ENCODE measurements around the gene FCRLA. TPM values are rescaled to one million over a fixed set of nuclear protein-coding genes. Genes with fewer than 3 reads are reported as not detected.

Gene FCRLA
- polyA plus RNA-seq, 1 experiment = 0.12 TPM

DNA sequence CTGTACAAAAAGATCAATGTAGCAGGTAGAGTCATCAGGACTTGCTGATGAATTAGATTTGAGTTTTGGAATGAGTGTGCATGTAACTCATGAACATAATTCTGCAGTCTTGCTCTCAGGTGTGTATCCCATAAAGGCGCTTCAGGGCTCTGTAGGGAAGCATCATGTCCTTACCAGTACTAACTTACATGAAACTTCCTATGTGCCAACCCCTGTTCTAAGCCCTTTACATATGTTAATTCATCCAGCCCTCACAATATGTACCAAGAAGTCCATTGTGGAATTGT, 12.2 kb downstream of the FCRLA start:
- Histone ChIP-seq H3K27me3 (ENCODE audit: control insufficient read depth, insufficient read depth, low read length) (no peaks in the 10 kb centered on the region), H3K4me3 (ENCODE audit: low read depth, low read length) (no peak overlapping the region), H3K27ac (ENCODE audit: low read depth, low read length) (no peak overlapping the region), H3K9me3 (ENCODE audit: control insufficient read depth, insufficient read depth, low read length) (no peaks in the 10 kb centered on the region)
- ChIA-PET POLR2A (no interaction called here), CTCF (no interaction called here)
- no peak for DNase-seq (ENCODE audit: low read depth, low spot score)
- TF ChIP-seq, protein P1, sequence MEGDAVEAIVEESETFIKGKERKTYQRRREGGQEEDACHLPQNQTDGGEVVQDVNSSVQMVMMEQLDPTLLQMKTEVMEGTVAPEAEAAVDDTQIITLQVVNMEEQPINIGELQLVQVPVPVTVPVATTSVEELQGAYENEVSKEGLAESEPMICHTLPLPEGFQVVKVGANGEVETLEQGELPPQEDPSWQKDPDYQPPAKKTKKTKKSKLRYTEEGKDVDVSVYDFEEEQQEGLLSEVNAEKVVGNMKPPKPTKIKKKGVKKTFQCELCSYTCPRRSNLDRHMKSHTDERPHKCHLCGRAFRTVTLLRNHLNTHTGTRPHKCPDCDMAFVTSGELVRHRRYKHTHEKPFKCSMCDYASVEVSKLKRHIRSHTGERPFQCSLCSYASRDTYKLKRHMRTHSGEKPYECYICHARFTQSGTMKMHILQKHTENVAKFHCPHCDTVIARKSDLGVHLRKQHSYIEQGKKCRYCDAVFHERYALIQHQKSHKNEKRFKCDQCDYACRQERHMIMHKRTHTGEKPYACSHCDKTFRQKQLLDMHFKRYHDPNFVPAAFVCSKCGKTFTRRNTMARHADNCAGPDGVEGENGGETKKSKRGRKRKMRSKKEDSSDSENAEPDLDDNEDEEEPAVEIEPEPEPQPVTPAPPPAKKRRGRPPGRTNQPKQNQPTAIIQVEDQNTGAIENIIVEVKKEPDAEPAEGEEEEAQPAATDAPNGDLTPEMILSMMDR (IDR thresholded peaks at IDR 0.05; ENCODE audit: low read depth, low read length) = no peak

DNA sequence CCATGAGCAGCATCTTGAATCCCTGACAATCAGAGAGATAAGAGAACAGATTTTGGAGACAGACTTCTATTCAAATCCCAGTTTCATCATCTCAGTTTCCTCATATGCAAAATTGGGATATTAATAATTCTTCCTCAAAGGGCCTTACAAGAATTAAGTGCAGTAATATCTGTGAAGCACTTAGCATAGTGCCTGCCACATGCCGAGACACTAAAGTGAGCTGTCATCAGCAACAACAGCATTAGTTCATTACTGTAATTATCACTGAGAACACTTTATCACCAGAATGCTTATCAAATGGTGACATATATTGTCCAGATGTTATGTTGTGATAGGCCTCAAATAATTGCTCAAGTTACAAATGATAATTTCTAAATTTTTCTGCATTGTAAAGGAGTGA, 13.4 kb downstream of the FCRLA start:
- Histone ChIP-seq H3K27me3 (ENCODE audit: control insufficient read depth, insufficient read depth, low read length) (no peaks in the 10 kb centered on the region), H3K9me3 (ENCODE audit: control insufficient read depth, insufficient read depth, low read length) (no peaks in the 10 kb centered on the region), H3K27ac (ENCODE audit: low read depth, low read length) (no peak overlapping the region), H3K4me3 (ENCODE audit: low read depth, low read length) (no peak overlapping the region)
- no peak for DNase-seq (ENCODE audit: low read depth, low spot score)
- CTCF ChIA-PET = interaction anchor here (1.5 kb wide), 1 partner anchor 19 kb away, joined by 4 read pairs; no protein-coding TSS in a partner anchor
- POLR2A ChIA-PET = no interaction called here
- TF ChIP-seq, protein P1 (IDR thresholded peaks at IDR 0.05; ENCODE audit: low read depth, low read length) = no peak

- Histone ChIP-seq H3K4me3 (ENCODE audit: low read depth, low read length) (no peak within 1 kb of the TSS), H3K27ac (ENCODE audit: low read depth, low read length) (no peak within 1 kb of the TSS), H3K9me3 (ENCODE audit: control insufficient read depth, insufficient read depth, low read length) (no peaks in the 10 kb centered on the region), H3K27me3 (ENCODE audit: control insufficient read depth, insufficient read depth, low read length) (no peaks in the 10 kb centered on the region)
- DNase-seq (ENCODE audit: low read depth, low spot score) = no peak
- TF ChIP-seq, protein P1 (IDR thresholded peaks at IDR 0.05; ENCODE audit: low read depth, low read length) = no peak
- ChIA-PET CTCF (interaction anchor here (0.9 to 1.5 kb wide), 3 partner anchors 17 to 20 kb away, joined by 3 to 4 read pairs (median 3); no protein-coding TSS in a partner anchor), POLR2A (no interaction called here)
These were observed 14.1 kb downstream of the FCRLA start, which contains the start of gene FCRLB for GRCh38 chr1:161720956-161721737. FCRLB (plus strand) TSS chr1:161721544; CDS start chr1:161722673, 1,129 bp downstream.

GRCh38 chr1:161721738-161722343, 14.8 kb downstream of the FCRLA start:
- H3K9me3 ChIP-seq (ENCODE audit: control insufficient read depth, insufficient read depth, low read length) = no peaks in the 10 kb centered on the region
- no peaks in the 10 kb centered on the region for H3K27me3 ChIP-seq (ENCODE audit: control insufficient read depth, insufficient read depth, low read length)
- TF ChIP-seq, protein P1 (IDR thresholded peaks at IDR 0.05; ENCODE audit: low read depth, low read length) = no peak
- no peak for DNase-seq (ENCODE audit: low read depth, low spot score)
- CTCF ChIA-PET = interaction anchor here (0.9 to 1.2 kb wide), 2 partner anchors 16 to 19 kb away, joined by 3 read pairs; no protein-coding TSS in a partner anchor
- H3K27ac ChIP-seq (ENCODE audit: low read depth, low read length) = no peak overlapping the region
- H3K4me3 ChIP-seq (ENCODE audit: low read depth, low read length) = no peak overlapping the region
- POLR2A ChIA-PET = no interaction called here

GRCh38 chr1:161722406-161722805, 15.4 kb downstream of the FCRLA start:
- H3K27ac ChIP-seq (ENCODE audit: low read depth, low read length) = no peak overlapping the region
- CTCF ChIA-PET = interaction anchor here (0.9 to 1.2 kb wide), 2 partner anchors 16 to 19 kb away, joined by 3 read pairs; no protein-coding TSS in a partner anchor
- no peak for DNase-seq (ENCODE audit: low read depth, low spot score)

More at GRCh38 chr1:161722406-161722805, 15.4 kb downstream of the FCRLA start:
- H3K27me3 ChIP-seq (ENCODE audit: control insufficient read depth, insufficient read depth, low read length) = no peaks in the 10 kb centered on the region
- H3K4me3 ChIP-seq (ENCODE audit: low read depth, low read length) = no peak overlapping the region
- POLR2A ChIA-PET = no interaction called here
- H3K9me3 ChIP-seq (ENCODE audit: control insufficient read depth, insufficient read depth, low read length) = no peaks in the 10 kb centered on the region
- TF ChIP-seq, protein P1 (IDR thresholded peaks at IDR 0.05; ENCODE audit: low read depth, low read length) = no peak
